Measurements from ENCODE around the gene CRYGN.

DNA sequence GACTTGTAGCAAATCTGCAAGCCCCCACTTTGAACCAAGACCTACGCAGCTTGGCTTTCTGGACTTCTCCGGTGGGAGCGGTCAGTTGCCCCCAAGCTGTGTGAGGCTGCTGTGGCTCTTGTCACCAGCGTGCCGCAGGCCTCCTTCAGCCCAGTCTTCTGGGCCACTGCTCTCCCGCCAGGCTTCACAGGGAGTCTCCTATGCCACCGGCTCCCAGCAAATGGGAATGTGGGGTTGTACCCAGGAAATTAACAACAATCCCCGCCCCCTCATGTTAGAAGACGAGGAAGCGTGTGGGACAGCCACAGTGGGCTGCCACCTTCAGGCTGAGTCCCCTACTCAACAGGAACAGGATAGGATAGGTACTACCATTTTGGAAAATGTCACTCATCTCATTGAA is 34.4 kb downstream of the CRYGN start:
- TF ChIP-seq, protein P1, sequence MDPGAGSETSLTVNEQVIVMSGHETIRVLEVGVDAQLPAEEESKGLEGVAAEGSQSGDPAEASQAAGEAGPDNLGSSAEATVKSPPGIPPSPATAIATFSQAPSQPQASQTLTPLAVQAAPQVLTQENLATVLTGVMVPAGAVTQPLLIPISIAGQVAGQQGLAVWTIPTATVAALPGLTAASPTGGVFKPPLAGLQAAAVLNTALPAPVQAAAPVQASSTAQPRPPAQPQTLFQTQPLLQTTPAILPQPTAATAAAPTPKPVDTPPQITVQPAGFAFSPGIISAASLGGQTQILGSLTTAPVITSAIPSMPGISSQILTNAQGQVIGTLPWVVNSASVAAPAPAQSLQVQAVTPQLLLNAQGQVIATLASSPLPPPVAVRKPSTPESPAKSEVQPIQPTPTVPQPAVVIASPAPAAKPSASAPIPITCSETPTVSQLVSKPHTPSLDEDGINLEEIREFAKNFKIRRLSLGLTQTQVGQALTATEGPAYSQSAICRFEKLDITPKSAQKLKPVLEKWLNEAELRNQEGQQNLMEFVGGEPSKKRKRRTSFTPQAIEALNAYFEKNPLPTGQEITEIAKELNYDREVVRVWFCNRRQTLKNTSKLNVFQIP (CRISPR knock-in tag; IDR thresholded peaks at IDR 0.05; ENCODE audit: borderline replicate concordance, low read depth): no peak
- no peak for TF ChIP-seq PPARA (CRISPR knock-in tag; IDR thresholded peaks at IDR 0.05; ENCODE audit: borderline replicate concordance)

Measured in SK-N-SH treated with all-trans-retinoic acid at 6 μM for 48 hours (cell line).